HG02884 (cell line): ENCODE data around the gene LTV1.
A peak's percentile ranks its signal among the peaks of the same experiment; 100 is the strongest.

ENCODE experiments used
- ATAC-seq: cut with Tn5 transposase; IDR thresholded peaks from one replicate; pipeline ENCODE4 v1.9.1; 2021; ENCODE audit warnings: mild to moderate bottlenecking, moderate library complexity; ENCODE audit not compliant: unreplicated experiment

Gene LTV1

GRCh38 chr6:143884216-143884900 is 41.2 kb downstream of the LTV1 start:
- no peak for ATAC-seq

GRCh38 chr6:143885116-143885515 is 42.0 kb downstream of the LTV1 start:
- no peak for ATAC-seq

GRCh38 chr6:143894655-143895054 is 51.5 kb downstream of the LTV1 start:
- no peak for ATAC-seq

GRCh38 chr6:143896126-143896860 is 53.2 kb downstream of the LTV1 start:
- no peak for ATAC-seq

- ATAC-seq = no peak
Measured at GRCh38 chr6:143900358-143900757, 57.2 kb downstream of the LTV1 start.

- peak; percentile 91 for ATAC-seq
Measured at GRCh38 chr6:143901885-143902750, 59.0 kb downstream of the LTV1 start.

GRCh38 chr6:143902827-143903226 is 59.7 kb downstream of the LTV1 start:
- ATAC-seq = no peak

- no peak for ATAC-seq
Measured at GRCh38 chr6:143911028-143911427, 67.9 kb downstream of the LTV1 start.

GRCh38 chr6:143912671-143913070 is 69.5 kb downstream of the LTV1 start:
- no peak for ATAC-seq
